Measurements from ENCODE around the gene RBM44.

DNA sequence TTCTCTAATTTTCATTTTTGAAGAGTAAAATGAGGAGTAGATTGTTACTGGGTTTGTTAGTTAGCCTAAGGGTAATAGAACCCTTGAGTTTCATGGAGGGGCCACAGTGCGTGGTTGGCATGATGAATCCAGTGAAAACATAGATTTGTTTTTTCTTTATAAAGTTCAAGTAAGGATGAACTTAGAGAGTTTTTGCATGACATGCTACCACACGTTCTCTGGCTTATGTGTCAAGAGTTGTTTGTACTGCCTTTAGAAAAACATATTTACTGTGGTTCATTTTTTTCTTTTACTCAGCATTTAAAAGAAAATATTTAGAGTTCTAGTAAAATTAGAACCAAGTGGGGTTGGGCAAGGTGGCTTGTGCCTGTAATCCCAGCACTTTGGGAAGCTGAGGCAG lies 21.8 kb downstream of the RBM44 start:
- TF ChIP-seq GABPA (IDR thresholded peaks at IDR 0.05 in 1 of 2, conservative IDR thresholded peaks at IDR 0.05 in 1 of 2) (no peak), YY1 (IDR thresholded peaks at IDR 0.05) (no peak)
- TF ChIP-seq, protein P1, sequence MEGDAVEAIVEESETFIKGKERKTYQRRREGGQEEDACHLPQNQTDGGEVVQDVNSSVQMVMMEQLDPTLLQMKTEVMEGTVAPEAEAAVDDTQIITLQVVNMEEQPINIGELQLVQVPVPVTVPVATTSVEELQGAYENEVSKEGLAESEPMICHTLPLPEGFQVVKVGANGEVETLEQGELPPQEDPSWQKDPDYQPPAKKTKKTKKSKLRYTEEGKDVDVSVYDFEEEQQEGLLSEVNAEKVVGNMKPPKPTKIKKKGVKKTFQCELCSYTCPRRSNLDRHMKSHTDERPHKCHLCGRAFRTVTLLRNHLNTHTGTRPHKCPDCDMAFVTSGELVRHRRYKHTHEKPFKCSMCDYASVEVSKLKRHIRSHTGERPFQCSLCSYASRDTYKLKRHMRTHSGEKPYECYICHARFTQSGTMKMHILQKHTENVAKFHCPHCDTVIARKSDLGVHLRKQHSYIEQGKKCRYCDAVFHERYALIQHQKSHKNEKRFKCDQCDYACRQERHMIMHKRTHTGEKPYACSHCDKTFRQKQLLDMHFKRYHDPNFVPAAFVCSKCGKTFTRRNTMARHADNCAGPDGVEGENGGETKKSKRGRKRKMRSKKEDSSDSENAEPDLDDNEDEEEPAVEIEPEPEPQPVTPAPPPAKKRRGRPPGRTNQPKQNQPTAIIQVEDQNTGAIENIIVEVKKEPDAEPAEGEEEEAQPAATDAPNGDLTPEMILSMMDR (IDR thresholded peaks at IDR 0.05; ENCODE audit: low read depth, low read length, missing input control), result no peak
- TF ChIP-seq, protein P2, sequence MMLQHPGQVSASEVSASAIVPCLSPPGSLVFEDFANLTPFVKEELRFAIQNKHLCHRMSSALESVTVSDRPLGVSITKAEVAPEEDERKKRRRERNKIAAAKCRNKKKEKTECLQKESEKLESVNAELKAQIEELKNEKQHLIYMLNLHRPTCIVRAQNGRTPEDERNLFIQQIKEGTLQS (IDR thresholded peaks at IDR 0.05), result no peak
